ENCODE measurements around the gene MED12L.

GRCh38 chr3:151345859-151346258, 260.4 kb downstream of the MED12L start:
- TF ChIP-seq CTCF (IDR thresholded peaks at IDR 0.05; ENCODE audit: insufficient read depth, low read length) (no peak), REST (IDR thresholded peaks at IDR 0.05; ENCODE audit: insufficient replicate concordance, low read depth) (no peak), POLR2AphosphoS5 (IDR thresholded peaks at IDR 0.05; ENCODE audit: low read depth) (no peak)
